NCI-H2196 (cell line): Measurements from ENCODE around the gene HS3ST6.
"Not testable (repeated sequence)": the region's sequence is repeated elsewhere in the genome, so short reads cannot be mapped to it uniquely, and the experiment has no call there.

Experiments used
- DNase-seq: peaks from one replicate; lab custom pipeline; 2025; ENCODE audit not compliant: unreplicated experiment; lab: John Stamatoyannopoulos, UW

Gene HS3ST6

DNA sequence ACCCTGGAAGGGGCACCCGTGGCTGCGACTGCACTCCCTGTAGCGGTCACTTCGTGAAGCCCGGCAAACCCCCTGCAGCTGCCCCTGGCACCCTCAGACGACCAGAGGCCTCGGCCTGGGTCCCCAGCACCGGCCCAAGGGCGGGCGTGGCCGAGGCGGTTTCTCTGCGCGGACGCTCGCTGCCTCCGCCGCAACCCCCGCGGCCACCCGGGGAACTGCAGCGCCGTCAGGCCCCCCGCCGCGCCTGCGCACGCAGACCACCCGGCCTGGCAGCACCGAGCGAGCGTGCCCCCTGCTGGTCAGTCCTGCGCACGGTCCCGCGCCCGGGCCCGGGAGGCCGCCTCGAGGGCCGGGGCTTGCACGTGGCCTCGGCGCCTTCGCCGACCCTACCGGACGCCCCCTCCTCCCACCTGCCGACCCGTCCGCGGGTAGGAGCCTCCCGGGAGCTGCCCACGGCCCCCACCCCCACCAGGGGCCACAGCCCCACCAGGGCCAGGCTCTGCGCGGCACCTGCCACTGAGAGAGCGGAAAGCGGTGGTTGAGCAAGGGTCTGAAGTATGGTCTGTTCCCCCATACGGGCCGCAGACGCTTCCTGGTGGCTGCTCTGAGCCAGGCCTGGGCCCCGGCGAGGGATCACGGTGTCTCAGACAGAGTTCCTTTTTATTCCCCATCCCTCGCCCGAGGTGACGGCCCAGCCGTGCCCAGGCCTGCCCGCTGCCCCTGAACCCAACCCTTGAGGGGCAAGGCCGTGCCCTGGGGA, 11.5 kb upstream of the HS3ST6 start:
- peak; percentile 91 for DNase-seq

- DNase-seq: peak; percentile 53
Measured at GRCh38 chr16:1929105-1929504, 10.9 kb upstream of the HS3ST6 start.

DNA sequence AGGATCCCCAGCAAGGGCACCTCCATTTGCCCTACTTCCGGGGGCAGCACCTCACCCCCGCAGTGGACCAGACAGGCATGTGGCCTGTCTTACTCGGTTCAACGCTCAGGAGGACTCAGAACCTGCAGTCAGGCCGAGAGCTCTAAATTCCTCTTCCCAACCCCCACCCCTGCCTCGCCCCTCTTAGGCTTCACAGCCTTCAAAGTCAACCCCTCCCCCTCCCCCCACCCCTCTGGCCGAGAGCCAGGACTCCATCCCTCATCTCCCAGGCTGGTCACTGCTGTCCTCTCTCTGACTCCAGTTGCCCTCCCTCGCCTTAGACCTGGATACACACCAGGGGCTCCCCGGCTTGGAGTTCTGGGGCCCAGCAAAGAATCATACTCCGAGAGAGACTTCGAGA, 8.1 kb upstream of the HS3ST6 start:
- DNase-seq: no peak

GRCh38 chr16:1924095-1924494, 5.9 kb upstream of the HS3ST6 start:
- no peak for DNase-seq

- DNase-seq: no peak
Measured at GRCh38 chr16:1923299-1924034, 5.3 kb upstream of the HS3ST6 start.

DNA sequence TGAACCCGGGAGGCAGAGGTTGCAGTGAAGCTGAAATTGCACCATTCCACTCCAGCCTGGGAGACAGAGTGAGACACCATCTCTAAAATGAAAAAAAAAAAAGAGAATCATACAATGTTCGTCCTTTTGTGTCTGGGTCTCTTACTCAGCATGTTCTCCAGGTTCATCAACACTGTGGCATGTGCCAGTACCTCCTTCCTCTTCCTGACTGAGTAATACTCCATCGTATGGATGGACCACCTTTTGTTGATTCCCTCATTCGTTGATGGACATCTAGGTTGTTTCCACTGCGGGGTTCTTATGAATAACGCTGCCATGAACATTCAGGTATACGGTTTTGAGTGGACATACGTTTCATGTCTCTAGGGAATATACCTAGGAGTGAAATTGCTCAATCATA, 4.1 kb upstream of the HS3ST6 start:
- DNase-seq: no peak

DNA sequence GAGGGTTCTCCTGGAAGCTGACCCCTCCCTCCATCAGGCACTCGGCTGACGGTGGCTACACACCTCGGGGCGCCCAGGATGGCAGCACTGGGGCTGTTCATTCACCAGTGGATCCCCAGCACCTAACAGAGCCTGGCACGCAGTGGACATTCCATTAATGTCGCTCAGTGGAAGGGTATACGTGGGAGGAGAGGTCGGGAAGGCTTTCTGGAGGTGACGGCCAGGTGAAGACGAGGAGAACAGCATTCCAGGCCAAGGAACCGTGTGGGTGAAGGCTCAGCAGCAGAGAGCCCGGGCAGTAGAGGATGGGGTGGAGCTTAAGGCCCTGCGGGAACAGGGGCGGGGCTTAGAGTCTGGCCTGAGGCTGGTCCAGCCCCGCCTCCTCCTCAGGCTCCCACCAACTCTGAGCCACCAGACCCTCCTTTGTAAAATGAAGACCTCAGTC, 2.5 kb upstream of the HS3ST6 start:
- peak; percentile 36 for DNase-seq

- DNase-seq: not testable (repeated sequence)
Measured at GRCh38 chr16:1920122-1920521, 1.9 kb upstream of the HS3ST6 start.

GRCh38 chr16:1919327-1919998, 1.2 kb upstream of the HS3ST6 start:
- no peak for DNase-seq

- no peak for DNase-seq
Measured at GRCh38 chr16:1917665-1918350, 407 bp downstream of the HS3ST6 start.

DNA sequence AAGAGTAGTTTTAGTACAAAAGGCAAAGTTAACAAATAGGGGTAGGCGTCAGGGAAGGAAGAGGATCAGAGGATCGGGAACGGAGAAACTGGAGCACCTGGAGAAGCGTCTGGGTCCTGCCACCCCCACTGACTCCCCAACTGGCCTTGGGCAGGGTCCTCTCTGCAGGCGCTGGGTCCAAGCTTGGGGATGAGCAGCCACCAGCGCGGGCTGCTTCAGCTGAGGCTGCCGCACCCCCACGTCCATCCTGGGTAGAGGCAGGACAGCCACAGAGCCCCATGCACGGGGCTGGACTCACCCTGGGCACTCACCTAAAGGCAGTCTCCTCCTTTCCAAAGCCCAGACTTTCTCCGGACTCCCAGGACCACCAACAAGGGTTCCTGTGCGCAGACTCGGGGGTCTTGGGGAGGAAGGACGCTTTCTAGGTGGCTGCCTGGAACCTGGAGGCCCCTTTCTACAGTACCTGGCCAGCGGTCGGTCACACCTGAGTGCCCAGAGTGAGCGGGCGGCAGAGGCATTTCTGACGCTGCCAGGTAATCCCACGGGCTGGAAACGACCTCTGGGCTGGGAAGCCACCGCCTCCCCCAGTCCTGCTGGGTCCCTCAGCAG, 1.1 kb downstream of the HS3ST6 start:
- no peak for DNase-seq

DNA sequence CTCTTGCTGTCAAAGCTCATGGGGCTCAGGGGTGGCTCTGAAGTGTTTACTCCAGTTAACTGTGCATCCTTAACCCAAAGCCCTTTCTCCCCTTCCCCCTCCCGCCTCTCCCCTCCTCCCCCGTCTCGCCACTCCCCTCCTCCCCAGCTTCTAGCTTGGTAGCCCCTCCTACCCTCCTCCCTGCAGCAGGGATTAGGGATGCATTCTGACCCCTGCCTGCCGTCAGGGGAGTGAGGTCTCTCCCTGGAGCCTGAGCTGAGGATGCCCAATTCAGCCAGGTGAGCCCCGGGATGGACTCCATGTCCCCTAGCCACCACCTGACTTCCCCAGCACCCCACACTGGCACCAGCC, 1.6 kb downstream of the HS3ST6 start:
- no peak for DNase-seq

DNA sequence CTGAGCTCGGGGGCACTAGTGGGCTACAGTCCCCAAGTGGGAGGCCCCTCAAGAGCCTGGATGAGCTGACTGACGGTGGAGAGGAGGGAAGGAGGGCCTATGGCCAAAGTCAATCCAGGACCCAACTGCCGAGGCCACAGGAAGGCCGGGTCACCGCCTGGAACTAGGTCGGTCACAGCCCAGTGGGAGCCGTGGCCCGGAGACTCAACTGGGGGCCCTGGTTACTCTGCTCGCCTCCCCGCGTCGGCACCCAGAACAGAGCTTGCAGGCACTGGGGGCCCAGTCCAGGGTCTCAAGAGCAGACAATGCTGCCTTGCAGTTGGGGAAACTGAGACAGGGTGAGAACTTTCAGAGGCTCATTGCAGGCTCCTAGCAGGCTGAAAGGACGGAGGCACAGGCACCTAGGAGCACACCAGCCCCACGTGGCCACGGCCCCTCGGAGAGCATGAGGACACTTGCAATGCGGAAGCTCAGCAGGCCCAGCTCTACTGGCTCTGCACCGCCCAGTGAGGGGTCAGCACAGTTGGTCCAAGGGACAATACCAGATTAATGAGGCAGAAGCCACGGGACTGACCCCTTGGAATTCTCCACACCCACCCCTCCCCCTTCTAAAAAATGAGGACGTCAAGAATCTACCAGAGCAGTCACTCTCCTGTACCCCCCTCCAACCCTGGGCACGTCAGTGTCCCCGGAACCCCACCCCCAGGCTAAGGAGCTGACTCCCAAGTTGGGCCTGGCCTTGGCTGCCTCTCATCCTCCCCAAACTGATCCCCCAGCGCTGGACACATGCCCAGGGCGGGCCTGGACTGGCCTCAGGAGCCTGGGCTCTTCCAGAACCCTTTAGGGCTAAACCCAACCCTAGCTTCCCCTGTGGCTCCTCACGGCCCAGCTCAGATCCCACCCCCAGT, 2.2 kb downstream of the HS3ST6 start:
- DNase-seq: no peak

GRCh38 chr16:1914988-1915387, 3.2 kb downstream of the HS3ST6 start:
- DNase-seq: no peak

DNA sequence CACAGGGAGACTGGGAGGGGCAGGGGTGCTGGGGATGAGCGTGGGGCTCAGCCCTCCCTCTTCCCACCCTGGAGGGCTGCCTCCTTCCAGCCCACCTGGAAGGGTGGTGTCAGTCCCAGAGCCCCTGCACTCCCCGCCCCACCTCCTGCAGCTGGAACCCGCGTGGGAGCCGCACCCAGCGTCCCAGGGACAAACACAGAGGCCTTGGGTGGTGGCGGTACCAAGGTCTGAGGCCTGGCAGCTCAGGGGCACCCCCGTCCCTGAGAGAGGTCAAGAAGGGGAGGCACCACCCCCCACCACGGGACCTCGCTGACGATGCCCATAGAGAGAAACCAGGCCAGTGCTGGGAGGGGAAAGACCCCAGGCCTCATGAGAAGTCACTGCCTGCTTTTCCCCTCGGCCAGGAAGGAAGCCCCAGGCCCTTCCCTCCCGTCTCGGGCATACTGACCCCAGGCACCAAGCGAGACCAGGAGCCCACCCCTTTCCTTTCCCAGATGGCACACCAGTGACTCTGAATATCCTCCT, 4.1 kb downstream of the HS3ST6 start:
- DNase-seq: no peak

GRCh38 chr16:1913327-1914083, 4.7 kb downstream of the HS3ST6 start:
- peak; percentile 64 for DNase-seq

- DNase-seq: no peak
Measured at GRCh38 chr16:1912215-1912543, 6.0 kb downstream of the HS3ST6 start.

GRCh38 chr16:1911467-1912214, 6.6 kb downstream of the HS3ST6 start:
- no peak for DNase-seq
